ENCODE measurements around the gene RIBC2. TPM values are rescaled to one million over a fixed set of nuclear protein-coding genes. Genes with fewer than 3 reads are reported as not detected.

The RIBC2 gene
- total and polyA plus RNA-seq, 2 of the 13 experiments (the other 11 are each of a cell fraction or from before 2014, with no cell fraction given) = 0.55 TPM; not detected in 1

- DNase-seq (ENCODE audit: low spot score) (no peak), ATAC-seq (no peak), FAIRE-seq (no peak)
- H3K9ac ChIP-seq (ENCODE audit: insufficient read depth, low read depth, low read length) = no peak overlapping the region
- H3K79me2 ChIP-seq (ENCODE audit: insufficient read depth, low read length) = no peaks in the 10 kb centered on the region
- in situ Hi-C loops (cut with HindIII; ENCODE audit: extremely low pct_ligation_motif_present, low pct_unique_long_range_greater_than_20kb) (no loop called here), intact Hi-C loops (cut with micrococcal nuclease; ENCODE audit: unreplicated experiment) (no loop called here)
- H3K27ac ChIP-seq (ENCODE audit: extremely low read length, insufficient read depth, low read length) = no peak overlapping the region
- no peak overlapping the region for H3K4me3 ChIP-seq (replicated peaks in 1 of 3; ENCODE audit: insufficient read depth in 1 of 3, low read depth in 2 of 3, low read length in 3 of 3)
- H3K4me1 ChIP-seq (ENCODE audit: insufficient read depth, low read length) = no peaks in the 10 kb centered on the region
- H3K27me3 ChIP-seq (ENCODE audit: control insufficient read depth in 1 of 2, insufficient read depth in 2 of 2, low read length in 2 of 2) = peaks cover 3 to 24% of the 10 kb centered on the region in 2 experiments; a peak in 2 of 5 replicates
- POLR2A ChIA-PET = no interaction called here
- CTCF ChIA-PET (ENCODE audit: low intra/inter-chr PET ratio, low total read pairs) = no interaction called here
- H3K9me3 ChIP-seq (ENCODE audit: low read length) = no peaks in the 10 kb centered on the region
- no peak overlapping the region for H2AFZ ChIP-seq (ENCODE audit: low read length)
- H4K20me1 ChIP-seq (ENCODE audit: insufficient read depth, low read length) = no peaks in the 10 kb centered on the region
- TF ChIP-seq ZNF607 (CRISPR knock-in tag; IDR thresholded peaks at IDR 0.05; ENCODE audit: borderline replicate concordance) (no peak), ZNF678 (CRISPR knock-in tag; IDR thresholded peaks at IDR 0.05) (no peak), PHF5A (CRISPR knock-in tag; IDR thresholded peaks at IDR 0.05; ENCODE audit: low read depth, unreplicated experiment) (no peak), ARHGAP35 (CRISPR knock-in tag; IDR thresholded peaks at IDR 0.05; ENCODE audit: borderline replicate concordance) (no peak), ZBTB33 (CRISPR knock-in tag; IDR thresholded peaks at IDR 0.05) (no peak), LBX2 (CRISPR knock-in tag; IDR thresholded peaks at IDR 0.05; ENCODE audit: borderline replicate concordance) (no peak), ZNF253 (CRISPR knock-in tag; IDR thresholded peaks at IDR 0.05; ENCODE audit: borderline replicate concordance) (no peak), ZNF746 (CRISPR knock-in tag; IDR thresholded peaks at IDR 0.05) (no peak), CEBPB (IDR thresholded peaks at IDR 0.05; ENCODE audit: borderline replicate concordance, low read depth, low read length) (no peak), ZNF512B (CRISPR knock-in tag; IDR thresholded peaks at IDR 0.05; ENCODE audit: borderline replicate concordance) (no peak), CREBL2 (CRISPR knock-in tag; IDR thresholded peaks at IDR 0.05; ENCODE audit: borderline replicate concordance) (no peak), ZNF597 (CRISPR knock-in tag; IDR thresholded peaks at IDR 0.05) (no peak), TFDP1 (CRISPR knock-in tag; IDR thresholded peaks at IDR 0.05; ENCODE audit: borderline replicate concordance) (no peak)
- H3K36me3 ChIP-seq (replicated peaks in 1 of 2; ENCODE audit: control insufficient read depth in 1 of 2, insufficient read depth in 2 of 2, low read length in 2 of 2) = no peaks in the 10 kb centered on the region
- no TSS peak for BruUV-seq (replicated peaks)
- no peak overlapping the region for H3K4me2 ChIP-seq (ENCODE audit: low read depth, low read length)
- 45% methylated on average over 3 of the region's 4 CpGs for WGBS (ENCODE audit: low lambda C conversion rate)
Observed at GRCh38 chr22:45454275-45454674, 40.8 kb downstream of the RIBC2 start.

Measured in HepG2 (cell line).